Thyroid gland (tissue), 4 donors: ENCODE results near the gene GARNL3.

Experiments
- CTCF ChIP-seq, 6 experiments: fragments of 200-600 bp in 3 of 6; fragments of 450-650 bp in 3 of 6; sonication (generic) in 3 of 6; IDR thresholded peaks; one replicate each; pipeline ENCODE4 v1.5.1; 2016 to 2019; ENCODE audit warnings: antibody characterized with exemption in 6 of 6, mild to moderate bottlenecking in 2 of 6, inconsistent platforms in 1 of 6, moderate library complexity in 1 of 6
- POLR2A ChIP-seq, 2 donors: fragments of 450-650 bp; IDR thresholded peaks; one replicate each; pipeline ENCODE4 v1.6.1; 2017; ENCODE audit warnings: antibody characterized with exemption in 2 of 2, mild to moderate bottlenecking in 2 of 2, moderate library complexity in 1 of 2

GRCh38 chr9:127263237-127263636 is 1.3 kb upstream of the GARNL3 start:
- no peak for TF ChIP-seq CTCF (IDR thresholded peaks at IDR 0.05)
- no peak for TF ChIP-seq POLR2A (IDR thresholded peaks at IDR 0.05)
